HepG2 (cell line): ENCODE measurements around the gene THRB.

Experiments
- CREM ChIP-seq, 2 experiments: sonication (generic) in 1 of 2; formaldehyde crosslinking in 1 of 2; IDR thresholded peaks; 2 replicates each; pipeline versions ENCODE4 v1.4.0 to v1.6.1; 2016 to 2020; ENCODE audit warnings: antibody characterized with exemption in 1 of 2, mild to moderate bottlenecking in 1 of 2, missing genetic modification reagents in 1 of 2
- KDM5B ChIP-seq: sonication (generic); formaldehyde crosslinking; IDR thresholded peaks from 2 replicates; pipeline ENCODE4 v1.4.0; 2020; ENCODE audit warnings: missing genetic modification reagents, mild to moderate bottlenecking, borderline replicate concordance
- POLR2AphosphoS5 ChIP-seq: IDR thresholded peaks from 2 replicates; pipeline ENCODE4 v1.6.1; 2012; ENCODE audit warnings: low read depth, low read length
- SMARCC2 ChIP-seq: fragments of 450-650 bp; IDR thresholded peaks from 2 replicates; pipeline ENCODE4 v1.6.1; 2017; ENCODE audit warnings: antibody characterized with exemption, mild to moderate bottlenecking
- U2AF1 ChIP-seq: fragments of 200-400 bp; formaldehyde crosslinking; optimal IDR thresholded peaks from 2 replicates; pipeline ENCODE3; 2017; ENCODE audit warnings: mild to moderate bottlenecking, low read depth, low read length
- ZNF256 ChIP-seq: sonication (generic); formaldehyde crosslinking; conservative IDR thresholded peaks from 2 replicates; pipeline ENCODE4 v1.4.0; 2020; ENCODE audit warnings: missing genetic modification reagents
- TF ChIP-seq, protein P1 (sequence below): sonication (generic); formaldehyde crosslinking; IDR thresholded peaks from 2 replicates; pipeline ENCODE4 v1.5.1; 2020; ENCODE audit warnings: mild to moderate bottlenecking, missing genetic modification reagents, moderate library complexity
- TF ChIP-seq, protein P2 (sequence below): IDR thresholded peaks from 2 replicates; pipeline ENCODE4 v1.6.1; 2012; ENCODE audit warnings: inconsistent platforms
- TF ChIP-seq, protein P3 (sequence below): sonication (generic); formaldehyde crosslinking; IDR thresholded peaks from 2 replicates; pipeline ENCODE4 v1.9.0; 2021; ENCODE audit warnings: missing genetic modification reagents, borderline replicate concordance
- TF ChIP-seq, protein P4 (sequence below): sonication (generic); formaldehyde crosslinking; IDR thresholded peaks from 2 replicates; pipeline ENCODE4 v1.8.1; 2022; ENCODE audit warnings: low read depth, mild to moderate bottlenecking, missing genetic modification reagents

DNA sequence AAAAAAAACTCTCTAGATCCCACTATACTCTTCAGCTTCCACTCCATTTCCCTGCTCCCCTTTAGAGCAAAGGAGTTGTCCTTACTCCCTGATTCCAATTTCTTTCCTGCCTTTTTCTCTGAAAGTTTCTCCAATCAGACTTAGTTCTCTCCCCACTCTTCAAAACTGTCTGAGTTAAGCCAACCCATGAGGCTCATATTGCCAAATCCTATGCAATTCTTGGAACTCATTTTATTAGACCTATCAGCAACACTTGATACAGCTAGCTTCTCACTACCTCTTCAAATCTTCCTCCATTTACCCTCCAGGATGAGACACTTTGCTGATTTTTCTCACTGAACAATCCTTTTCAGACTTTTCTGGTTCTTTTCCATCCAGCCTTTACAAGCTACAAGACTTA is 233.1 kb downstream of the THRB start:
- TF ChIP-seq KDM5B (CRISPR knock-in tag), result no peak
- no peak for TF ChIP-seq U2AF1
- TF ChIP-seq, protein P1, sequence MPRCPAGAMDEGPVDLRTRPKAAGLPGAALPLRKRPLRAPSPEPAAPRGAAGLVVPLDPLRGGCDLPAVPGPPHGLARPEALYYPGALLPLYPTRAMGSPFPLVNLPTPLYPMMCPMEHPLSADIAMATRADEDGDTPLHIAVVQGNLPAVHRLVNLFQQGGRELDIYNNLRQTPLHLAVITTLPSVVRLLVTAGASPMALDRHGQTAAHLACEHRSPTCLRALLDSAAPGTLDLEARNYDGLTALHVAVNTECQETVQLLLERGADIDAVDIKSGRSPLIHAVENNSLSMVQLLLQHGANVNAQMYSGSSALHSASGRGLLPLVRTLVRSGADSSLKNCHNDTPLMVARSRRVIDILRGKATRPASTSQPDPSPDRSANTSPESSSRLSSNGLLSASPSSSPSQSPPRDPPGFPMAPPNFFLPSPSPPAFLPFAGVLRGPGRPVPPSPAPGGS, result no peak
- no peak for TF ChIP-seq CREM (IDR thresholded peaks at IDR 0.05)
- TF ChIP-seq CREM (CRISPR knock-in tag; IDR thresholded peaks at IDR 0.05), result no peak
- no peak for TF ChIP-seq ZNF256
- TF ChIP-seq SMARCC2, result no peak
- TF ChIP-seq, protein P2, sequence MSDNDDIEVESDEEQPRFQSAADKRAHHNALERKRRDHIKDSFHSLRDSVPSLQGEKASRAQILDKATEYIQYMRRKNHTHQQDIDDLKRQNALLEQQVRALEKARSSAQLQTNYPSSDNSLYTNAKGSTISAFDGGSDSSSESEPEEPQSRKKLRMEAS, result no peak
- TF ChIP-seq POLR2AphosphoS5, result no peak
- TF ChIP-seq, protein P3, sequence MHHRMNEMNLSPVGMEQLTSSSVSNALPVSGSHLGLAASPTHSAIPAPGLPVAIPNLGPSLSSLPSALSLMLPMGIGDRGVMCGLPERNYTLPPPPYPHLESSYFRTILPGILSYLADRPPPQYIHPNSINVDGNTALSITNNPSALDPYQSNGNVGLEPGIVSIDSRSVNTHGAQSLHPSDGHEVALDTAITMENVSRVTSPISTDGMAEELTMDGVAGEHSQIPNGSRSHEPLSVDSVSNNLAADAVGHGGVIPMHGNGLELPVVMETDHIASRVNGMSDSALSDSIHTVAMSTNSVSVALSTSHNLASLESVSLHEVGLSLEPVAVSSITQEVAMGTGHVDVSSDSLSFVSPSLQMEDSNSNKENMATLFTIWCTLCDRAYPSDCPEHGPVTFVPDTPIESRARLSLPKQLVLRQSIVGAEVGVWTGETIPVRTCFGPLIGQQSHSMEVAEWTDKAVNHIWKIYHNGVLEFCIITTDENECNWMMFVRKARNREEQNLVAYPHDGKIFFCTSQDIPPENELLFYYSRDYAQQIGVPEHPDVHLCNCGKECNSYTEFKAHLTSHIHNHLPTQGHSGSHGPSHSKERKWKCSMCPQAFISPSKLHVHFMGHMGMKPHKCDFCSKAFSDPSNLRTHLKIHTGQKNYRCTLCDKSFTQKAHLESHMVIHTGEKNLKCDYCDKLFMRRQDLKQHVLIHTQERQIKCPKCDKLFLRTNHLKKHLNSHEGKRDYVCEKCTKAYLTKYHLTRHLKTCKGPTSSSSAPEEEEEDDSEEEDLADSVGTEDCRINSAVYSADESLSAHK (CRISPR knock-in tag), result no peak
- TF ChIP-seq, protein P4, sequence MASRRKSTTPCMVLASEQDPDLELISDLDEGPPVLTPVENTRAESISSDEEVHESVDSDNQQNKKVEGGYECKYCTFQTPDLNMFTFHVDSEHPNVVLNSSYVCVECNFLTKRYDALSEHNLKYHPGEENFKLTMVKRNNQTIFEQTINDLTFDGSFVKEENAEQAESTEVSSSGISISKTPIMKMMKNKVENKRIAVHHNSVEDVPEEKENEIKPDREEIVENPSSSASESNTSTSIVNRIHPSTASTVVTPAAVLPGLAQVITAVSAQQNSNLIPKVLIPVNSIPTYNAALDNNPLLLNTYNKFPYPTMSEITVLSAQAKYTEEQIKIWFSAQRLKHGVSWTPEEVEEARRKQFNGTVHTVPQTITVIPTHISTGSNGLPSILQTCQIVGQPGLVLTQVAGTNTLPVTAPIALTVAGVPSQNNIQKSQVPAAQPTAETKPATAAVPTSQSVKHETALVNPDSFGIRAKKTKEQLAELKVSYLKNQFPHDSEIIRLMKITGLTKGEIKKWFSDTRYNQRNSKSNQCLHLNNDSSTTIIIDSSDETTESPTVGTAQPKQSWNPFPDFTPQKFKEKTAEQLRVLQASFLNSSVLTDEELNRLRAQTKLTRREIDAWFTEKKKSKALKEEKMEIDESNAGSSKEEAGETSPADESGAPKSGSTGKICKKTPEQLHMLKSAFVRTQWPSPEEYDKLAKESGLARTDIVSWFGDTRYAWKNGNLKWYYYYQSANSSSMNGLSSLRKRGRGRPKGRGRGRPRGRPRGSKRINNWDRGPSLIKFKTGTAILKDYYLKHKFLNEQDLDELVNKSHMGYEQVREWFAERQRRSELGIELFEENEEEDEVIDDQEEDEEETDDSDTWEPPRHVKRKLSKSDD (CRISPR knock-in tag), result no peak
